ENCODE measurements around the gene NDST3. TPM values are rescaled to one million over a fixed set of nuclear protein-coding genes. Genes with fewer than 3 reads are reported as not detected.

Gene NDST3
- total RNA-seq, 2 donors from 2014 or later, result not detected

- Mint-ChIP-seq H3K9me3 (peaks cover 0 to 13% of the 10 kb centered on the region in 2 donors), H3K36me3 (no peaks in the 10 kb centered on the region), H3K27ac (no peak overlapping the region)
- no peak for ATAC-seq
- DNase-seq (ENCODE audit: low spot score in 2 of 2), result no peak
These were observed 105.0 kb downstream of the NDST3 start for GRCh38 chr4:118139241-118139640.

GRCh38 chr4:118141240-118141639, 107.0 kb downstream of the NDST3 start:
- H3K9me3 Mint-ChIP-seq, result peaks cover 0 to 13% of the 10 kb centered on the region in 2 donors
- ATAC-seq, result no peak
- no peak overlapping the region for H3K27ac Mint-ChIP-seq

GRCh38 chr4:118154649-118155048, 120.4 kb downstream of the NDST3 start:
- Mint-ChIP-seq H3K27ac (no peak overlapping the region), H3K9me3 (peaks cover 6% of the 10 kb centered on the region in 2 donors), H3K36me3 (peaks cover 0 to 6% of the 10 kb centered on the region in 2 donors)
- DNase-seq (ENCODE audit: low spot score in 2 of 2) (no peak), ATAC-seq (no peak)

More at GRCh38 chr4:118141240-118141639, 107.0 kb downstream of the NDST3 start:
- DNase-seq (ENCODE audit: low spot score in 2 of 2), result no peak
- H3K36me3 Mint-ChIP-seq, result no peaks in the 10 kb centered on the region

- H3K9me3 Mint-ChIP-seq, result peaks cover 6 to 10% of the 10 kb centered on the region in 2 donors
- peak in 1 of 2 donors; percentile 38 for ATAC-seq
- H3K27ac Mint-ChIP-seq, result peak overlapping the region in 1 of 2 donors; percentile 50
- DNase-seq (ENCODE audit: low spot score in 2 of 2), result no peak
- peaks cover 0 to 6% of the 10 kb centered on the region in 2 donors for H3K36me3 Mint-ChIP-seq
These were observed 121.2 kb downstream of the NDST3 start for GRCh38 chr4:118155516-118155915.

GRCh38 chr4:118158763-118159375, 124.6 kb downstream of the NDST3 start:
- DNase-seq (ENCODE audit: low spot score in 2 of 2), result no peak
- no peak overlapping the region for H3K27ac Mint-ChIP-seq
- peaks cover 0 to 6% of the 10 kb centered on the region in 2 donors for H3K36me3 Mint-ChIP-seq
- ATAC-seq, result no peak
- H3K9me3 Mint-ChIP-seq, result peaks cover 6 to 10% of the 10 kb centered on the region in 2 donors

- no peaks in the 10 kb centered on the region for H3K36me3 Mint-ChIP-seq
- peaks cover 0 to 4% of the 10 kb centered on the region in 2 donors for H3K9me3 Mint-ChIP-seq
- ATAC-seq, result no peak
- H3K27ac Mint-ChIP-seq, result no peak overlapping the region
- no peak for DNase-seq (ENCODE audit: low spot score in 2 of 2)
These were observed 133.0 kb downstream of the NDST3 start for GRCh38 chr4:118167306-118167705.

GRCh38 chr4:118171381-118171780, 137.1 kb downstream of the NDST3 start:
- no peak for DNase-seq (ENCODE audit: low spot score in 2 of 2)

GRCh38 chr4:118173126-118173525, 138.8 kb downstream of the NDST3 start:
- H3K27ac Mint-ChIP-seq, result no peak overlapping the region
- no peak for DNase-seq (ENCODE audit: low spot score in 2 of 2)
- no peaks in the 10 kb centered on the region for H3K36me3 Mint-ChIP-seq
- no peak for ATAC-seq
- H3K9me3 Mint-ChIP-seq, result no peaks in the 10 kb centered on the region

More at GRCh38 chr4:118171381-118171780, 137.1 kb downstream of the NDST3 start:
- no peaks in the 10 kb centered on the region for H3K36me3 Mint-ChIP-seq
- H3K27ac Mint-ChIP-seq, result no peak overlapping the region
- no peak for ATAC-seq
- H3K9me3 Mint-ChIP-seq, result no peaks in the 10 kb centered on the region

GRCh38 chr4:118173956-118174725, 139.9 kb downstream of the NDST3 start:
- H3K36me3 Mint-ChIP-seq, result no peaks in the 10 kb centered on the region

GRCh38 chr4:118175506-118175905, 141.2 kb downstream of the NDST3 start:
- ATAC-seq (no peak), DNase-seq (ENCODE audit: low spot score in 2 of 2) (no peak)
- no peaks in the 10 kb centered on the region for H3K9me3 Mint-ChIP-seq
- no peak overlapping the region for H3K27ac Mint-ChIP-seq
- H3K36me3 Mint-ChIP-seq, result no peaks in the 10 kb centered on the region

More at GRCh38 chr4:118173956-118174725, 139.9 kb downstream of the NDST3 start:
- Mint-ChIP-seq H3K27ac (no peak overlapping the region), H3K9me3 (no peaks in the 10 kb centered on the region)
- DNase-seq (ENCODE audit: low spot score in 2 of 2) (no peak), ATAC-seq (peak; percentile 48 to 66)

GRCh38 chr4:118177126-118177525, 142.8 kb downstream of the NDST3 start:
- ATAC-seq (no peak), DNase-seq (ENCODE audit: low spot score in 2 of 2) (no peak)
- no peak overlapping the region for H3K27ac Mint-ChIP-seq

GRCh38 chr4:118180776-118181175, 146.5 kb downstream of the NDST3 start:
- Mint-ChIP-seq H3K9me3 (no peaks in the 10 kb centered on the region), H3K27ac (no peak overlapping the region), H3K36me3 (no peaks in the 10 kb centered on the region)
- ATAC-seq (no peak), DNase-seq (ENCODE audit: low spot score in 2 of 2) (no peak)

More at GRCh38 chr4:118177126-118177525, 142.8 kb downstream of the NDST3 start:
- no peaks in the 10 kb centered on the region for H3K9me3 Mint-ChIP-seq
- H3K36me3 Mint-ChIP-seq, result no peaks in the 10 kb centered on the region

- Mint-ChIP-seq H3K9me3 (peaks cover 5 to 8% of the 10 kb centered on the region in 2 donors), H3K36me3 (no peaks in the 10 kb centered on the region), H3K27ac (no peak overlapping the region)
- no peak for ATAC-seq
- DNase-seq (ENCODE audit: low spot score in 2 of 2), result no peak
These were observed 156.6 kb downstream of the NDST3 start for GRCh38 chr4:118190903-118191302.

GRCh38 chr4:118193421-118193820, 159.1 kb downstream of the NDST3 start:
- no peak for ATAC-seq
- H3K36me3 Mint-ChIP-seq, result no peaks in the 10 kb centered on the region

GRCh38 chr4:118206627-118207026, 172.3 kb downstream of the NDST3 start:
- H3K27ac Mint-ChIP-seq, result no peak overlapping the region
- H3K9me3 Mint-ChIP-seq, result peaks cover 3 to 4% of the 10 kb centered on the region in 2 donors
- H3K36me3 Mint-ChIP-seq, result peaks cover 0 to 7% of the 10 kb centered on the region in 2 donors
- DNase-seq (ENCODE audit: low spot score in 2 of 2) (no peak), ATAC-seq (no peak)

More at GRCh38 chr4:118193421-118193820, 159.1 kb downstream of the NDST3 start:
- Mint-ChIP-seq H3K9me3 (peaks cover 5 to 8% of the 10 kb centered on the region in 2 donors), H3K27ac (no peak overlapping the region)
- DNase-seq (ENCODE audit: low spot score in 2 of 2), result no peak

GRCh38 chr4:118213101-118213500, 178.8 kb downstream of the NDST3 start:
- Mint-ChIP-seq H3K27ac (no peak overlapping the region), H3K9me3 (no peaks in the 10 kb centered on the region), H3K36me3 (no peaks in the 10 kb centered on the region)
- DNase-seq (ENCODE audit: low spot score in 2 of 2) (no peak), ATAC-seq (no peak)

- ATAC-seq, result no peak
- no peaks in the 10 kb centered on the region for H3K36me3 Mint-ChIP-seq
- no peaks in the 10 kb centered on the region for H3K9me3 Mint-ChIP-seq
- no peak for DNase-seq (ENCODE audit: low spot score in 2 of 2)
- no peak overlapping the region for H3K27ac Mint-ChIP-seq
These were observed 181.5 kb downstream of the NDST3 start for GRCh38 chr4:118215826-118216225.
